Retina (tissue), 1 donor: ENCODE measurements around the gene LIN7C.
"Not testable (repeated sequence)": the region's sequence is repeated elsewhere in the genome, so short reads cannot be mapped to it uniquely, and the experiment has no call there.

ENCODE experiments used
- DNase-seq: peaks from one replicate; pipeline ENCODE4 v3.0.0-alpha.2; 2016

Gene LIN7C

GRCh38 chr11:27468995-27469695 lies 37.4 kb downstream of the LIN7C start:
- peak; percentile 50 for DNase-seq

GRCh38 chr11:27468209-27468994 lies 38.2 kb downstream of the LIN7C start:
- no peak for DNase-seq

- DNase-seq: no peak
Observed at GRCh38 chr11:27467181-27467913, 39.2 kb downstream of the LIN7C start.

- no peak for DNase-seq
Observed at GRCh38 chr11:27466363-27466762, 40.2 kb downstream of the LIN7C start.

- no peak for DNase-seq
Observed at GRCh38 chr11:27465629-27466028, 40.9 kb downstream of the LIN7C start.

- DNase-seq: no peak
Observed at GRCh38 chr11:27464909-27465308, 41.7 kb downstream of the LIN7C start.

GRCh38 chr11:27464289-27464696 lies 42.3 kb downstream of the LIN7C start:
- DNase-seq: no peak

GRCh38 chr11:27462543-27462942 lies 44.0 kb downstream of the LIN7C start:
- DNase-seq: no peak

- peak; percentile 73 for DNase-seq
Observed at GRCh38 chr11:27460158-27460978, 46.2 kb downstream of the LIN7C start.

GRCh38 chr11:27459191-27459590 lies 47.4 kb downstream of the LIN7C start:
- no peak for DNase-seq

- no peak for DNase-seq
Observed at GRCh38 chr11:27458182-27458581, 48.4 kb downstream of the LIN7C start.

GRCh38 chr11:27456795-27457329 lies 49.7 kb downstream of the LIN7C start:
- DNase-seq: no peak

GRCh38 chr11:27456140-27456794 lies 50.3 kb downstream of the LIN7C start:
- DNase-seq: no peak

GRCh38 chr11:27455667-27456066 lies 50.9 kb downstream of the LIN7C start:
- DNase-seq: no peak

- DNase-seq: no peak
Observed at GRCh38 chr11:27453701-27454100, 52.9 kb downstream of the LIN7C start.

- DNase-seq: no peak
Observed at GRCh38 chr11:27452147-27452546, 54.4 kb downstream of the LIN7C start.

- no peak for DNase-seq
Observed at GRCh38 chr11:27451244-27451965, 55.2 kb downstream of the LIN7C start.

GRCh38 chr11:27448184-27448540 lies 58.4 kb downstream of the LIN7C start:
- DNase-seq: not testable (repeated sequence)

- no peak for DNase-seq
Observed at GRCh38 chr11:27447288-27448183, 59.0 kb downstream of the LIN7C start.

- no peak for DNase-seq
Observed at GRCh38 chr11:27445625-27446024, 60.9 kb downstream of the LIN7C start.
